DND-41 (cell line): ENCODE measurements around the gene TMEM45B.
"Not testable (repeated sequence)": the region's sequence is repeated elsewhere in the genome, so short reads cannot be mapped to it uniquely, and the experiment has no call there.

Experiments
- ATAC-seq: fragments of 200-7000 bp; cut with Tn5 transposase; 3 replicates; pipeline ENCODE4 v1.9.1; 2021; ENCODE audit warnings: low read depth; ENCODE audit not compliant: insufficient read depth
- DNase-seq: peaks from one replicate; pipeline ENCODE4 v3.0.0-alpha.2; 2020
- H2AFZ ChIP-seq: 2 replicates; pipeline ENCODE4 v1.6.0; 2012; ENCODE audit warnings: low read depth, low read length
- H3K27ac ChIP-seq: 2 replicates; pipeline ENCODE4 v1.5.1; 2012; ENCODE audit warnings: low read length, inconsistent platforms
- H3K27me3 ChIP-seq: fragments of 200-600 bp; sonication (generic); 2 replicates; pipeline ENCODE4 v1.6.0; 2012; ENCODE audit warnings: low read length, mild to moderate bottlenecking, inconsistent platforms; ENCODE audit not compliant: insufficient read depth, poor library complexity
- H3K36me3 ChIP-seq: 2 replicates; pipeline ENCODE4 v1.5.1; 2012; ENCODE audit warnings: low read length, inconsistent platforms; ENCODE audit not compliant: insufficient read depth
- H3K4me1 ChIP-seq: 2 replicates; pipeline ENCODE4 v1.5.1; 2012; ENCODE audit warnings: mild to moderate bottlenecking, low read length; ENCODE audit not compliant: insufficient read depth
- H3K4me2 ChIP-seq: 2 replicates; pipeline ENCODE4 v1.6.0; 2012; ENCODE audit warnings: mild to moderate bottlenecking, moderate library complexity, low read length, inconsistent platforms; ENCODE audit not compliant: insufficient read depth
- H3K4me3 ChIP-seq, 2 experiments: fragments of 200-600 bp in 1 of 2; shearing (Covaris generic) in 1 of 2; 2 replicates each; pipeline ENCODE4 v1.5.1; 2012 to 2016; ENCODE audit warnings: inconsistent platforms in 2 of 2, low read length in 2 of 2, mild to moderate bottlenecking in 2 of 2, low read depth in 1 of 2, moderate library complexity in 1 of 2
- H3K79me2 ChIP-seq: 2 replicates; pipeline ENCODE4 v1.6.0; 2012; ENCODE audit warnings: low read length, inconsistent platforms; ENCODE audit not compliant: insufficient read depth
- H3K9ac ChIP-seq: 2 replicates; pipeline ENCODE4 v1.6.0; 2012; ENCODE audit warnings: low read depth, mild to moderate bottlenecking, inconsistent platforms, low read length, moderate library complexity
- H3K9me3 ChIP-seq: 2 replicates; pipeline ENCODE4 v1.5.1; 2012; ENCODE audit warnings: low read length, moderate library complexity, mild to moderate bottlenecking, inconsistent platforms; ENCODE audit not compliant: insufficient read depth, severe bottlenecking
- H4K20me1 ChIP-seq: 2 replicates; pipeline ENCODE4 v1.6.0; 2012; ENCODE audit warnings: low read length; ENCODE audit not compliant: insufficient read depth
- CTCF ChIP-seq: IDR thresholded peaks from 2 replicates; pipeline ENCODE4 v1.5.1; 2012; ENCODE audit warnings: borderline replicate concordance, low read length, moderate library complexity, mild to moderate bottlenecking; ENCODE audit not compliant: poor library complexity, severe bottlenecking; ENCODE audit errors: extremely low read depth
- EZH2 ChIP-seq: IDR thresholded peaks from 3 replicates; pipeline ENCODE4 v1.6.1; 2012; ENCODE audit warnings: borderline replicate concordance, low read depth, mild to moderate bottlenecking, moderate library complexity, low read length, inconsistent platforms; ENCODE audit not compliant: severe bottlenecking

Gene TMEM45B

GRCh38 chr11:129813231-129813791 lies 2.3 kb upstream of the TMEM45B start:
- Histone ChIP-seq H4K20me1 (no peaks in the 10 kb centered on the region), H3K79me2 (no peaks in the 10 kb centered on the region), H3K27me3 (peaks cover 3% of the 10 kb centered on the region), H3K27ac (no peak overlapping the region), H2AFZ (no peak overlapping the region), H3K36me3 (no peaks in the 10 kb centered on the region), H3K4me2 (no peak overlapping the region), H3K9me3 (no peaks in the 10 kb centered on the region), H3K4me3 (no peak overlapping the region), H3K9ac (no peak overlapping the region), H3K4me1 (no peaks in the 10 kb centered on the region)
- TF ChIP-seq EZH2 = no peak
- TF ChIP-seq CTCF = no peak
- ATAC-seq = no peak
- DNase-seq = no peak

- Histone ChIP-seq H3K9ac (no peak overlapping the region), H3K4me1 (no peaks in the 10 kb centered on the region), H3K4me2 (no peak overlapping the region), H3K27me3 (peaks cover 3% of the 10 kb centered on the region), H3K27ac (no peak overlapping the region), H3K36me3 (no peaks in the 10 kb centered on the region), H2AFZ (no peak overlapping the region), H3K79me2 (no peaks in the 10 kb centered on the region), H3K9me3 (no peaks in the 10 kb centered on the region), H4K20me1 (no peaks in the 10 kb centered on the region), H3K4me3 (no peak overlapping the region)
- peak; percentile 35 for DNase-seq
- TF ChIP-seq EZH2 (no peak), CTCF (no peak)
- ATAC-seq = peak; percentile 73
These were observed 1.2 kb upstream of the TMEM45B start for GRCh38 chr11:129814244-129815014.

- Histone ChIP-seq H3K4me3 (no peak overlapping the region), H3K9ac (no peak overlapping the region), H3K4me1 (no peaks in the 10 kb centered on the region), H4K20me1 (no peaks in the 10 kb centered on the region), H2AFZ (no peak overlapping the region), H3K9me3 (no peaks in the 10 kb centered on the region), H3K36me3 (no peaks in the 10 kb centered on the region), H3K27me3 (peaks cover 3% of the 10 kb centered on the region), H3K79me2 (no peaks in the 10 kb centered on the region), H3K27ac (no peak overlapping the region), H3K4me2 (no peak overlapping the region)
- DNase-seq (no peak), ATAC-seq (no peak)
- TF ChIP-seq EZH2 = no peak
- TF ChIP-seq CTCF = no peak
These were observed 1.9 kb downstream of the TMEM45B start for GRCh38 chr11:129817534-129818051.

- not testable (repeated sequence) for H4K20me1 ChIP-seq, H3K4me2 ChIP-seq, H2AFZ ChIP-seq, H3K9ac ChIP-seq, H3K27me3 ChIP-seq, H3K79me2 ChIP-seq, DNase-seq, H3K4me3 ChIP-seq, H3K9me3 ChIP-seq, H3K4me1 ChIP-seq, H3K36me3 ChIP-seq, ATAC-seq, H3K27ac ChIP-seq
These were observed 2.6 kb downstream of the TMEM45B start for GRCh38 chr11:129818236-129818635.
